Effector CD4-positive, alpha-beta T cell (primary cell): ENCODE data around the gene IFT80.
A peak's percentile ranks its signal among the peaks of the same experiment; 100 is the strongest.

Source experiments
- DNase-seq: peaks from one replicate; pipeline ENCODE4 v3.0.0-alpha.2; 2020
- total RNA-seq: gene quantifications from one replicate; lab custom pipeline; 2026; lab: John Stamatoyannopoulos, UW

The IFT80 gene
- 32.6 reads per million, percentile 58 among the genes with 10 or more reads in this experiment for total RNA-seq

GRCh38 chr3:160399125-160400029 is at the start of gene IFT80, which contains the start of gene SMC4:
Gene IFT80, minus strand, starts transcription at chr3:160399225. Its CDS starts 14,625 bp downstream, at chr3:160384600.
Gene SMC4, plus strand, starts transcription at chr3:160399650. Its CDS starts 1,177 bp downstream, at chr3:160400827.
- DNase-seq: peak; percentile 95

GRCh38 chr3:160447544-160447943 is 48.5 kb upstream of the IFT80 start:
- no peak for DNase-seq

DNA sequence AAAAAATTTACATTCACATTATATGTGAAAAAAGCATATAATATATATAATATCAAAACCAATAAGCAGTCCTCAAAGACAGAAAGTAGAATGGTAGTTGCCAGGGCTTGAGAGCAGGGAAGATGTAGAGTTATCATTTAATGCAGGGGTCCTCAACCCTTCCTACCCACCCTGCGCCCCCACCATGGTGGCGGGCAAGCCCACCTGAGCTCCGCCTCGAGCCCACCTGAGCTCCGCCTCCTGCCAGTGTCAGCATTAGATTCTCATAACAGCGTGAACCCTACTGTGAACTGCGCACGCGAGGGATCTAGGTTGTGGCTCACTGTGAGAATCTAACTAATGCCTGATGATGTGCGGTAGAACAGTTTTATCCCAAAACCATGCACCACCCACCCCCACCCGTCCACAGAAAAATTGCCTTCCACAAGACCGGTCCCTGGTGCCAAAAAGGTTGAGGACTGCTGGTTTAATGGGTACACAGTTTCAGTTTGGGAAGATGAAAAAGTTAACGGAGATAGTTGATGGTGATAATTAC is 47.6 kb upstream of the IFT80 start:
- no peak for DNase-seq

GRCh38 chr3:160445854-160446253 is 46.8 kb upstream of the IFT80 start:
- no peak for DNase-seq

GRCh38 chr3:160444411-160444810 is 45.4 kb upstream of the IFT80 start:
- DNase-seq: no peak

GRCh38 chr3:160440687-160441086 is 41.7 kb upstream of the IFT80 start:
- DNase-seq: no peak

DNA sequence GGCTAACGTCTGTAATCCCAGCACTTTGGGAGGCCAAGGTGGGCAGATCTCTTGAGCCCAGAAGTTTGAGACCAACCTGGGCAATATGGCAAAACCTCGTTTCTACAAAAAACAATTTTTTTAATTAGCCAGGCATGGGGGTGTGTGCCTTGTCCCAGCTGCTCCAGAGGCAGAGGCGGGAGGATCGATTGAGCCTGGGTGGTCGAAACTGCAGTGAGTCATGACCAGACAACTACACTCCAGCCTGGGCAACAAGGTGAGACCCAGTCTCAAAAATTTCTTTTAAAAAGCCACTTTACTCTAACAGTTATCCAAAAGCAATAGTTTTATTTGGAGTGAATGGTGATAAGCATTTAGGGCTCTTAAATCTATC is 38.0 kb upstream of the IFT80 start:
- no peak for DNase-seq

- no peak for DNase-seq
Observed at GRCh38 chr3:160435747-160436146, 36.7 kb upstream of the IFT80 start.

- no peak for DNase-seq
Observed at GRCh38 chr3:160435095-160435494, 36.1 kb upstream of the IFT80 start.

DNA sequence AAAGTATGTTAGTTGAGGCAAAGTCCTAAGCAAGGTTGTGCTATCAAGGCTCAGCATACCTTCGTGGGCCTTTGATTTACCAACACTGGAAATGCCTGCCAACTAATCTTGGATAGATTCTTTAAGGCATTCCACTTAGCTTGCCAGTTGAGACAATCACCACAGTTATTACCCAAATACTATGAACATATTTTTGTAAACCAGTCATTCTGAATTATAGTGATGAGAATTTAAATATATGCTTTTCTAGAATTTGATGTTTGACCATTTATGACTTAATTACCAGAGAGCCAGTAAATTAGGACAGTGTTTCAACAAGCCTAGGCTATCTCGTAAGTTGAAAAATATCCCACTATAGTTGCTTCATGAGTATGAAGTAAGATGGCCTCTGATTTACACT is 35.0 kb upstream of the IFT80 start:
- no peak for DNase-seq

DNA sequence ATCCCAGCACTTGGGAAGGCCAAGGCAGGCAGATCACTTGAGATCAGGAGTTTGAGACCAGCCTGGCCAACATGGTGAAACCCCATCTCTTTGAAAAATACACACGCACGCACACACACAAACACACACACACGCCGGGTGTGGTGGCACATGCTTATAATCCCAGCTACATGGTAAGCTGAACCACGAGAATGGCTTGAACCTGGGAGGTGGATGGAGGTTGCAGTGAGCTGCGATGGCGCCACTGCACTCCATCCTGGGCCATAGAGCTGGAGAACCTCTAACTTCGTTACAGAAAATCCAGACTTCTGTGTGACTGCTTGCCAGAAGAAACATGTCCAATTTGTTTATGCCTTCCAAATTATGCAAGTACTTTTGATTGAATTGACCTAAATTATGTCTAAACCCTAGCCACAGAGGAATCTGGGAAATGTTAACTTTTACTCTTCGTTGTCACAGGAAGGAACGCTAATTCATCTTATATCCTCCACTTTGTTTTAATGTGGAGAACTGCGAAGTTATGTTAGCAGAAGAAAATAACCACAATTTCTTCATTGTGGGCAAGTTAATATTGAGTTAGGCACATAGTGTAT is 28.9 kb upstream of the IFT80 start:
- DNase-seq: no peak

GRCh38 chr3:160417311-160417710 is 18.3 kb upstream of the IFT80 start:
- no peak for DNase-seq

DNA sequence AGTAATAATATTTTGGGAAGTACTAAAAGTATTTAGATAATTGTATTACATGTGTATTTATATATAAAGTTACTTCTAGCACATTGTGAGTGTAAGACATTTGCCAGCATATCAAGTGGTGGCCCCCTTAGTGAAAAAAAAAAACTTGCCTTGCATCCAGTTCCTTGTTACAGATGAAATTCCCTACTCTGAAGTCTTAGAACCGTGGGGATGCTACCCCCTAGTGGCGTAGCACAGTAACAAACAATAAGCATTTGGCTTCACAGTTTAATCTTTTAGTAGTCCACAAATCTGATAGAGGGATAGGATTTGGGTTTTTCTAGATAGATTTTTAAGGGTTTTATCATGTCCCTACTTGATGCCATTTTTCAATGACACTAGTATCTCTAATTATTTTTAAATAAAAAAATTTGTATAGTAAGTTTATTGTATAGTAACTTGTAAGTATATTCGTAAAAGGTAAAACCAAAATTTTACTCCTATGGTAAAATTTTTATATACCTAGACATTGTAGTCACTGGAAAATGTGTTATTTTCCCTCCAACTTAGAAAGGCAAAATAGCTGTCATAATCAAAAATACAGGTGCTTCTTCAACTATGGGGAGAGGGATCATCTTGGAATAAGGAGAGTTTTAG is 14.7 kb upstream of the IFT80 start:
- peak; percentile 56 for DNase-seq

DNA sequence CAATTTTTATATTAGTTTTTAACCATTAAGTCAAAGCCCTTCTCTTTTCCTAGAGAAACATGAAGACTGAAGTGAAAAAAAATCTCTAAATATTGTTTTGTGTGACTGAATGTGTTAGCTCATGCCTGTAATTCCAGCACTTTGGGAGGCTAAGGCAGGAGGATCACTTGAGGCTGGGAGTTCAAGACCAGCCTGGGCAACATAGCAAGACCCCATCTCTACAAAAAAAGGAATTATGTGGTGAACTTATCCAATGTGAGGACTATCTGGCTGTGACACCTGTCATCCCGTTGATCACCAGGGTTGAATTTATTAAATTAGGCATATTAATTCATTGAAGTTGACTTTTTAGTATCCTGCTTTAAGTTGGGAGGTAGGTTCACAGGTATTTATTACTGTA is 13.5 kb upstream of the IFT80 start:
- DNase-seq: no peak

GRCh38 chr3:160409812-160410610 is 11.0 kb upstream of the IFT80 start:
- DNase-seq: no peak

DNA sequence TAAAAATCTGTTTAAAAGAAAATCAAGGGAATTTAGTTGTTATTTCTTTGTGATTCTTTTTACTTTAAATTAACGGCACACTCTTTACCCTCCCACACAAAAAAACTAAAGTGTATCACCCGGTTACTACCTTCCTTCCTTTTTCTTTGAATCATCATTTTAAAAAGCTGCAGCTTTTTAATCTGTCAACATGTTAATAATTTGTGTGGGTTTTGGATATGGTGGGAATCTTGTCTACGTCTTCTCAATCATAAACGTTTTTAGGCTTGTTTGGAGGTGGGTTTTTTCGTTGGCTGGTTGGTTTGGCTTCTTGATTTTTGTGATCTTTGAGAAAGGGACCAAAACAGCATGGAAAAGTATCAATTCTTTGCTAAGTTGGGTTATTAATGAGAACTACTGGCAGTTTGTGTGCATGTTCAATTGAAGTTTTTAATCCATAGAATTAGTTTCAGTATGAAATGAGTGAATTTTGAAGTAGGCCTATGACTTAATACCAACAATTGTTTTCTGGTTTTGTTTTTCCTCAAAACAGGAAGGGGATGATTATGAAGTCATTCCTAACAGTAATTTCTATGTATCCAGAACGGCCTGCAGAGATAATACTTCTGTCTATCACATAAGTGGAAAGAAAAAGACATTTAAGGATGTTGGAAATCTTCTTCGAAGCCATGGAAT is 4.9 kb upstream of the IFT80 start:
- no peak for DNase-seq

GRCh38 chr3:160403028-160403545 is 4.1 kb upstream of the IFT80 start:
- no peak for DNase-seq

GRCh38 chr3:160402221-160403027 is 3.4 kb upstream of the IFT80 start:
- DNase-seq: no peak

GRCh38 chr3:160401291-160402095 is 2.5 kb upstream of the IFT80 start:
- DNase-seq: no peak

- peak; percentile 6 for DNase-seq
Observed at GRCh38 chr3:160400702-160401150, 1.7 kb upstream of the IFT80 start.
